ENCODE results near the gene TPK1.

Gene TPK1

GRCh38 chr7:144547888-144548287, 288.0 kb downstream of the TPK1 start:
- H3K27ac ChIP-seq: no peak overlapping the region
- no peak for DNase-seq (ENCODE audit: low spot score)
- no peak for TF ChIP-seq CTCF (IDR thresholded peaks at IDR 0.05)
- H3K4me3 ChIP-seq: no peak overlapping the region

GRCh38 chr7:144546782-144547181, 289.1 kb downstream of the TPK1 start:
- no peak overlapping the region for H3K4me3 ChIP-seq
- DNase-seq (ENCODE audit: low spot score): no peak
- no peak for TF ChIP-seq CTCF (IDR thresholded peaks at IDR 0.05)
- H3K27ac ChIP-seq: no peak overlapping the region

- DNase-seq (ENCODE audit: low spot score): no peak
- no peak for TF ChIP-seq CTCF (IDR thresholded peaks at IDR 0.05)
- no peak overlapping the region for H3K4me3 ChIP-seq
- no peak overlapping the region for H3K27ac ChIP-seq
These were observed 290.5 kb downstream of the TPK1 start for GRCh38 chr7:144545330-144545729.

- no peak for TF ChIP-seq CTCF (IDR thresholded peaks at IDR 0.05)
These were observed 301.0 kb downstream of the TPK1 start for GRCh38 chr7:144534655-144535395.

GRCh38 chr7:144534196-144534595, 301.7 kb downstream of the TPK1 start:
- Histone ChIP-seq H3K27ac (no peak overlapping the region), H3K4me3 (no peak overlapping the region)
- DNase-seq (ENCODE audit: low spot score): no peak
- no peak for TF ChIP-seq CTCF (IDR thresholded peaks at IDR 0.05)

More at GRCh38 chr7:144534655-144535395, 301.0 kb downstream of the TPK1 start:
- no peak overlapping the region for H3K27ac ChIP-seq
- no peak overlapping the region for H3K4me3 ChIP-seq
- no peak for DNase-seq (ENCODE audit: low spot score)

- TF ChIP-seq CTCF (IDR thresholded peaks at IDR 0.05): no peak
- no peak overlapping the region for H3K4me3 ChIP-seq
- H3K27ac ChIP-seq: no peak overlapping the region
- DNase-seq (ENCODE audit: low spot score): no peak
These were observed 304.7 kb downstream of the TPK1 start for GRCh38 chr7:144531181-144531580.

GRCh38 chr7:144529269-144529926, 306.5 kb downstream of the TPK1 start:
- no peak for TF ChIP-seq CTCF (IDR thresholded peaks at IDR 0.05)
- Histone ChIP-seq H3K27ac (no peak overlapping the region), H3K4me3 (no peak overlapping the region)
- DNase-seq (ENCODE audit: low spot score): no peak

Measured in coronary artery (tissue), 2 donors.